HEK293 (cell line): Measurements from ENCODE around the gene TTLL12.
A peak's percentile ranks its signal among the peaks of the same experiment; 100 is the strongest.

Source experiments
- CTCF ChIA-PET: fragments of 350-600 bp; formaldehyde crosslinking; extraction: SDS; loops from one replicate; lab custom pipeline; 2021; ENCODE audit warnings: antibody characterized with exemption; lab: Yijun Ruan, JAX
- POLR2A ChIA-PET: fragments of 300-600 bp; formaldehyde crosslinking; extraction: SDS; loops from one replicate; lab custom pipeline; 2020; ENCODE audit warnings: antibody characterized with exemption, inconsistent platforms; lab: Yijun Ruan, JAX
- H3K27ac ChIP-seq: fragments of 200-500 bp; sonication (Bioruptor generic); 2 replicates; pipeline ENCODE4 v1.5.1; 2014; ENCODE audit warnings: low read depth, low read length, control low read depth, inconsistent platforms; ENCODE audit errors: extremely low read depth
- H3K36me3 ChIP-seq, 2 experiments: fragments of 200-500 bp in 1 of 2; sonication (Bioruptor generic) in 1 of 2; 1 replicate in 1 of 2; 2 replicates in 1 of 2; pipeline ENCODE4 v1.5.1; 2014 to 2017; ENCODE audit warnings: inconsistent platforms in 2 of 2, low read length in 2 of 2; ENCODE audit not compliant: control insufficient read depth in 2 of 2, insufficient read depth in 1 of 2
- H3K4me1 ChIP-seq: fragments of 200-500 bp; sonication (Bioruptor generic); 2 replicates; pipeline ENCODE4 v1.5.1; 2014; ENCODE audit warnings: mild to moderate bottlenecking, low read length, inconsistent platforms; ENCODE audit not compliant: control insufficient read depth, insufficient read depth
- H3K4me3 ChIP-seq: 2 replicates; pipeline ENCODE4 v1.5.1; 2011; ENCODE audit warnings: low read depth, mild to moderate bottlenecking, control low read depth, low read length, moderate library complexity
- H3K9me3 ChIP-seq: fragments of 200-500 bp; sonication (Bioruptor generic); 2 replicates; pipeline ENCODE4 v1.5.1; 2014; ENCODE audit warnings: low read depth, low read length, inconsistent platforms; ENCODE audit not compliant: control insufficient read depth, insufficient read depth
- HOXD13 ChIP-seq: sonication (generic); formaldehyde crosslinking; IDR thresholded peaks from 2 replicates; pipeline ENCODE4 v1.8.0; 2022; ENCODE audit warnings: missing genetic modification reagents, borderline replicate concordance
- KLF10 ChIP-seq: fragments of 450-650 bp; IDR thresholded peaks from 2 replicates; pipeline ENCODE4 v1.5.1; 2018; ENCODE audit warnings: missing biosample characterization, mild to moderate bottlenecking, missing genetic modification characterization
- KLF7 ChIP-seq: fragments of 450-650 bp; formaldehyde crosslinking; IDR thresholded peaks from 2 replicates; pipeline ENCODE4 v1.5.1; 2016; ENCODE audit warnings: missing biosample characterization, missing genetic modification characterization, borderline replicate concordance
- REPIN1 ChIP-seq: fragments of 450-650 bp; formaldehyde crosslinking; IDR thresholded peaks from 2 replicates; pipeline ENCODE4 v1.5.1; 2017; ENCODE audit warnings: missing biosample characterization, missing genetic modification characterization, low read depth
- SP2 ChIP-seq: fragments of 450-650 bp; formaldehyde crosslinking; IDR thresholded peaks from 2 replicates; pipeline ENCODE4 v1.5.1; 2016; ENCODE audit warnings: missing biosample characterization, missing genetic modification characterization
- TCF7L2 ChIP-seq: IDR thresholded peaks from 2 replicates; pipeline ENCODE4 v1.6.1; 2011; ENCODE audit warnings: low read depth, mild to moderate bottlenecking, inconsistent platforms, low read length, moderate library complexity, borderline replicate concordance
- WT1 ChIP-seq: fragments of 450-650 bp; formaldehyde crosslinking; IDR thresholded peaks from 2 replicates; pipeline ENCODE4 v1.5.1; 2016; ENCODE audit warnings: missing biosample characterization, missing genetic modification characterization
- YY1 ChIP-seq: fragments of 450-650 bp; formaldehyde crosslinking; IDR thresholded peaks from 2 replicates; pipeline ENCODE4 v1.5.1; 2018; ENCODE audit warnings: missing biosample characterization, missing genetic modification characterization
- ZEB2 ChIP-seq: fragments of 450-650 bp; formaldehyde crosslinking; IDR thresholded peaks from 2 replicates; pipeline ENCODE4 v1.5.1; 2016; ENCODE audit warnings: missing biosample characterization, missing genetic modification characterization
- ZIC2 ChIP-seq: fragments of 450-650 bp; formaldehyde crosslinking; IDR thresholded peaks from 2 replicates; pipeline ENCODE4 v1.5.1; 2016; ENCODE audit warnings: missing biosample characterization, missing genetic modification characterization
- ZNF10 ChIP-seq: fragments of 450-650 bp; formaldehyde crosslinking; IDR thresholded peaks from 2 replicates; pipeline ENCODE4 v1.5.1; 2017; ENCODE audit warnings: missing biosample characterization, missing genetic modification characterization
- ZNF121 ChIP-seq: fragments of 450-650 bp; formaldehyde crosslinking; IDR thresholded peaks from 2 replicates; pipeline ENCODE4 v1.5.1; 2016; ENCODE audit warnings: missing biosample characterization, missing genetic modification characterization
- ZNF223 ChIP-seq: fragments of 450-650 bp; formaldehyde crosslinking; IDR thresholded peaks from 2 replicates; pipeline ENCODE4 v1.5.1; 2016; ENCODE audit warnings: missing biosample characterization, missing genetic modification characterization
- ZNF394 ChIP-seq: fragments of 450-650 bp; formaldehyde crosslinking; IDR thresholded peaks from 2 replicates; pipeline ENCODE4 v1.5.1; 2016; ENCODE audit warnings: missing biosample characterization, missing genetic modification characterization, mild to moderate bottlenecking, moderate library complexity, borderline replicate concordance
- ZNF530 ChIP-seq: fragments of 450-650 bp; formaldehyde crosslinking; IDR thresholded peaks from 2 replicates; pipeline ENCODE4 v1.5.1; 2016; ENCODE audit warnings: low read depth, missing biosample characterization, missing genetic modification characterization
- ZNF555 ChIP-seq: fragments of 450-650 bp; formaldehyde crosslinking; conservative IDR thresholded peaks from 2 replicates; pipeline ENCODE4 v1.5.1; 2017; ENCODE audit warnings: missing biosample characterization, mild to moderate bottlenecking, missing genetic modification characterization, inconsistent platforms
- ZNF621 ChIP-seq: fragments of 450-650 bp; formaldehyde crosslinking; IDR thresholded peaks from 2 replicates; pipeline ENCODE4 v1.5.1; 2017; ENCODE audit warnings: missing biosample characterization, missing genetic modification characterization
- ZNF777 ChIP-seq: fragments of 450-650 bp; formaldehyde crosslinking; IDR thresholded peaks from 2 replicates; pipeline ENCODE4 v1.5.1; 2017; ENCODE audit warnings: missing biosample characterization, missing genetic modification characterization, borderline replicate concordance
- TF ChIP-seq, protein P1 (sequence below): fragments of 450-650 bp; formaldehyde crosslinking; IDR thresholded peaks from 2 replicates; pipeline ENCODE4 v1.5.1; 2016; ENCODE audit warnings: missing biosample characterization, missing genetic modification characterization
- TF ChIP-seq, protein P2 (sequence below): fragments of 450-650 bp; formaldehyde crosslinking; IDR thresholded peaks from 2 replicates; pipeline ENCODE4 v1.5.1; 2016; ENCODE audit warnings: missing biosample characterization, missing genetic modification characterization
- TF ChIP-seq, protein P3 (sequence below): fragments of 450-650 bp; formaldehyde crosslinking; IDR thresholded peaks from 2 replicates; pipeline ENCODE4 v1.5.1; 2017; ENCODE audit warnings: missing biosample characterization, missing genetic modification characterization
- TF ChIP-seq, protein P4 (sequence below): fragments of 450-650 bp; formaldehyde crosslinking; IDR thresholded peaks from 2 replicates; pipeline ENCODE4 v1.5.1; 2017; ENCODE audit warnings: missing biosample characterization, missing genetic modification characterization
- TF ChIP-seq, protein P5 (sequence below): fragments of 450-650 bp; formaldehyde crosslinking; IDR thresholded peaks from 2 replicates; pipeline ENCODE4 v1.5.1; 2016; ENCODE audit warnings: missing biosample characterization, missing genetic modification characterization
- TF ChIP-seq, protein P6 (sequence below): fragments of 450-650 bp; formaldehyde crosslinking; IDR thresholded peaks from 2 replicates; pipeline ENCODE4 v1.5.1; 2016; ENCODE audit warnings: missing biosample characterization, missing genetic modification characterization, low read depth

Gene TTLL12

DNA sequence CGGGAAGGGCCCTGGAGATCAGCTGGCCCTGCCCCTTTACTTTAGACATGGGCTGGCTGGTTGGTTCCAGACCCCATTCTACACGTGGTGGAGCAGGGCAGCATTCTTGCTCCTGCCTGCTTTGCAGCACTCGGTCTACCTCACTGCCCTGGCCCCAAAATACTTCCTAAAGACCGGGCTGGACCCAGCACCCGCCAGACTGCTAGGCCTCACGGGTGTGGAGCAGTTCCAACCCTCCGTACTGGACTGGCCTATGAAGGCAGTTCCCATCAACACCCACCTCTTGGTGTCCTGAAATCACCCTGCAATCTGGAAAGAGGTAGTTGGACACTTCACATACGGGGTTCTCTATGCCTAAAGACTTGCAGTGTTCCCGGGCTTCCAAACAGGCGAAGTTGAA, 50.1 kb downstream of the TTLL12 start:
- Histone ChIP-seq H3K4me3 (no peak overlapping the region), H3K9me3 (no peaks in the 10 kb centered on the region), H3K4me1 (no peaks in the 10 kb centered on the region), H3K27ac (peak overlapping the region; percentile 40; the same call in 1 of the 2 replicates), H3K36me3 (peaks cover 53 to 95% of the 10 kb centered on the region in 2 experiments)
- ChIA-PET CTCF (interaction anchor here (0.7 to 1.7 kb wide), 7 partner anchors 10 to 269 kb away, joined by 3 to 6 read pairs (median 3); no protein-coding TSS in a partner anchor), POLR2A (no interaction called here)
- TF ChIP-seq ZNF121 (no peak), ZNF555 (tag by site-specific recombination) (no peak), KLF10 (no peak), YY1 (no peak), ZNF530 (tag by site-specific recombination) (no peak), ZNF621 (tag by site-specific recombination) (no peak), ZNF394 (tag by site-specific recombination) (no peak)
- TF ChIP-seq, protein P1, sequence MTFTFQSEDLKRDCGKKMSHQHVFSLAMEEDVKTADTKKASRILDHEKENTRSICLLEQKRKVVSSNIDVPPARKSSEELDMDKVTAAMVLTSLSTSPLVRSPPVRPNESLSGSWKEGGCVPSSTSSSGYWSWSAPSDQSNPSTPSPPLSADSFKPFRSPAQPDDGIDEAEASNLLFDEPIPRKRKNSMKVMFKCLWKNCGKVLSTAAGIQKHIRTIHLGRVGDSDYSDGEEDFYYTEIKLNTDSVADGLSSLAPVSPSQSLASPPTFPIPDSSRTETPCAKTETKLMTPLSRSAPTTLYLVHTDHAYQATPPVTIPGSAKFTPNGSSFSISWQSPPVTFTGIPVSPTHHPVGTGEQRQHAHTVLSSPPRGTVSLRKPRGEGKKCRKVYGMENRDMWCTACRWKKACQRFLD, result no peak

DNA sequence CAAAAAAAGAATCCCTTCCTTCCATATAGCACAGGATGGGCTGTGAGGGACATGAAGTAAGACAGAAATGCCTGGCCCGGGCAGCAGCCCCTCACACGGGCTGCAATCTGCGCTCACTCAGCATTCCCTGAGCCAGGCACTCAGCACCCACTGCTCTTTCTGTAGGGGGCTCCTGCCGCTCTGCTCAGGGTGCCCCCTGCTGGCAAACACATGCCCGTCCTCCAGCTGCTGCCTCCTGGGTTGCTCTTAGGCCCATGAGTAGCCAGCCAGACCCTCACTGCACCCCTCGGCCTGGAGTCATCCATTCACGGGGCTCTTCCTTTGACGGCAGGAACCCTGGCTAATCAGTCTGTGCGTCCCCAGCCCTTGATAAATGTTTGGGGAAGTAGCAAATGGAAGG, 50.7 kb downstream of the TTLL12 start:
- Histone ChIP-seq H3K4me1 (no peaks in the 10 kb centered on the region), H3K4me3 (no peak overlapping the region), H3K27ac (no peak overlapping the region), H3K36me3 (peaks cover 53 to 99% of the 10 kb centered on the region in 2 experiments), H3K9me3 (no peaks in the 10 kb centered on the region)
- TF ChIP-seq KLF7 (no peak), ZIC2 (tag by site-specific recombination) (peak; percentile 48)
- TF ChIP-seq, protein P2, sequence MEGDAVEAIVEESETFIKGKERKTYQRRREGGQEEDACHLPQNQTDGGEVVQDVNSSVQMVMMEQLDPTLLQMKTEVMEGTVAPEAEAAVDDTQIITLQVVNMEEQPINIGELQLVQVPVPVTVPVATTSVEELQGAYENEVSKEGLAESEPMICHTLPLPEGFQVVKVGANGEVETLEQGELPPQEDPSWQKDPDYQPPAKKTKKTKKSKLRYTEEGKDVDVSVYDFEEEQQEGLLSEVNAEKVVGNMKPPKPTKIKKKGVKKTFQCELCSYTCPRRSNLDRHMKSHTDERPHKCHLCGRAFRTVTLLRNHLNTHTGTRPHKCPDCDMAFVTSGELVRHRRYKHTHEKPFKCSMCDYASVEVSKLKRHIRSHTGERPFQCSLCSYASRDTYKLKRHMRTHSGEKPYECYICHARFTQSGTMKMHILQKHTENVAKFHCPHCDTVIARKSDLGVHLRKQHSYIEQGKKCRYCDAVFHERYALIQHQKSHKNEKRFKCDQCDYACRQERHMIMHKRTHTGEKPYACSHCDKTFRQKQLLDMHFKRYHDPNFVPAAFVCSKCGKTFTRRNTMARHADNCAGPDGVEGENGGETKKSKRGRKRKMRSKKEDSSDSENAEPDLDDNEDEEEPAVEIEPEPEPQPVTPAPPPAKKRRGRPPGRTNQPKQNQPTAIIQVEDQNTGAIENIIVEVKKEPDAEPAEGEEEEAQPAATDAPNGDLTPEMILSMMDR (tag by site-specific recombination), result peak; percentile 60
- ChIA-PET CTCF (interaction anchor here (0.6 to 1.7 kb wide), 6 partner anchors 9 to 266 kb away, joined by 3 to 6 read pairs (median 4); no protein-coding TSS in a partner anchor), POLR2A (no interaction called here)

DNA sequence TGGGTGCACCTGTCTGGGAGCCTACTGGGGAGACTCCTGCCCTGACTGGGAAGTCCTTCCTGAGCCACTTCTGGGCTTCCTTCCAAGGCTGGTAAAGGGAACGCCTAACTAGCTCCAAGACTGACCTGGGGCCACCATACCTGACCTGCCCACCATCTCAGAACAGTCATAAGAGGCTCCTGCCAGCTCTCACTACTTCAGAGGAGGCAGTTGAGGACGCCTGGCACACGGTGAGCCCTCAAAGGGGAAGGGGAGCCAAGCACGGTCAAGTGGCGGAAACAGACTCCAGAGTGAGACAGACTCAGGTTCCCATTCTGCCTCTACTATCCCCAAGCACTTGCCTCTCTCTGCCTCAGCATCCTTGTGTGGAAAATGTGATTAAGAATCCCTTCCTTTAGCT, 51.4 kb downstream of the TTLL12 start:
- ChIA-PET POLR2A (no interaction called here), CTCF (interaction anchor here (0.6 to 1.4 kb wide), 2 partner anchors 9 to 37 kb away, joined by 4 to 6 read pairs; no protein-coding TSS in a partner anchor)
- H3K36me3 ChIP-seq, result peaks cover 51 to 97% of the 10 kb centered on the region in 2 experiments
- no peaks in the 10 kb centered on the region for H3K9me3 ChIP-seq
- H3K4me3 ChIP-seq, result no peak overlapping the region
- no peak overlapping the region for H3K27ac ChIP-seq
- H3K4me1 ChIP-seq, result no peaks in the 10 kb centered on the region
- TF ChIP-seq, protein P3, sequence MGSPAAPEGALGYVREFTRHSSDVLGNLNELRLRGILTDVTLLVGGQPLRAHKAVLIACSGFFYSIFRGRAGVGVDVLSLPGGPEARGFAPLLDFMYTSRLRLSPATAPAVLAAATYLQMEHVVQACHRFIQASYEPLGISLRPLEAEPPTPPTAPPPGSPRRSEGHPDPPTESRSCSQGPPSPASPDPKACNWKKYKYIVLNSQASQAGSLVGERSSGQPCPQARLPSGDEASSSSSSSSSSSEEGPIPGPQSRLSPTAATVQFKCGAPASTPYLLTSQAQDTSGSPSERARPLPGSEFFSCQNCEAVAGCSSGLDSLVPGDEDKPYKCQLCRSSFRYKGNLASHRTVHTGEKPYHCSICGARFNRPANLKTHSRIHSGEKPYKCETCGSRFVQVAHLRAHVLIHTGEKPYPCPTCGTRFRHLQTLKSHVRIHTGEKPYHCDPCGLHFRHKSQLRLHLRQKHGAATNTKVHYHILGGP, result no peak
- TF ChIP-seq SP2 (tag by site-specific recombination) (no peak), ZNF10 (tag by site-specific recombination) (no peak), ZNF777 (tag by site-specific recombination) (no peak), REPIN1 (tag by site-specific recombination) (no peak), ZNF223 (tag by site-specific recombination) (no peak), WT1 (tag by site-specific recombination) (no peak), TCF7L2 (no peak), ZEB2 (no peak), HOXD13 (no peak)
- TF ChIP-seq, protein P4, sequence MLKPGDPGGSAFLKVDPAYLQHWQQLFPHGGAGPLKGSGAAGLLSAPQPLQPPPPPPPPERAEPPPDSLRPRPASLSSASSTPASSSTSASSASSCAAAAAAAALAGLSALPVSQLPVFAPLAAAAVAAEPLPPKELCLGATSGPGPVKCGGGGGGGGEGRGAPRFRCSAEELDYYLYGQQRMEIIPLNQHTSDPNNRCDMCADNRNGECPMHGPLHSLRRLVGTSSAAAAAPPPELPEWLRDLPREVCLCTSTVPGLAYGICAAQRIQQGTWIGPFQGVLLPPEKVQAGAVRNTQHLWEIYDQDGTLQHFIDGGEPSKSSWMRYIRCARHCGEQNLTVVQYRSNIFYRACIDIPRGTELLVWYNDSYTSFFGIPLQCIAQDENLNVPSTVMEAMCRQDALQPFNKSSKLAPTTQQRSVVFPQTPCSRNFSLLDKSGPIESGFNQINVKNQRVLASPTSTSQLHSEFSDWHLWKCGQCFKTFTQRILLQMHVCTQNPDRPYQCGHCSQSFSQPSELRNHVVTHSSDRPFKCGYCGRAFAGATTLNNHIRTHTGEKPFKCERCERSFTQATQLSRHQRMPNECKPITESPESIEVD (tag by site-specific recombination), result no peak
- TF ChIP-seq, protein P5, sequence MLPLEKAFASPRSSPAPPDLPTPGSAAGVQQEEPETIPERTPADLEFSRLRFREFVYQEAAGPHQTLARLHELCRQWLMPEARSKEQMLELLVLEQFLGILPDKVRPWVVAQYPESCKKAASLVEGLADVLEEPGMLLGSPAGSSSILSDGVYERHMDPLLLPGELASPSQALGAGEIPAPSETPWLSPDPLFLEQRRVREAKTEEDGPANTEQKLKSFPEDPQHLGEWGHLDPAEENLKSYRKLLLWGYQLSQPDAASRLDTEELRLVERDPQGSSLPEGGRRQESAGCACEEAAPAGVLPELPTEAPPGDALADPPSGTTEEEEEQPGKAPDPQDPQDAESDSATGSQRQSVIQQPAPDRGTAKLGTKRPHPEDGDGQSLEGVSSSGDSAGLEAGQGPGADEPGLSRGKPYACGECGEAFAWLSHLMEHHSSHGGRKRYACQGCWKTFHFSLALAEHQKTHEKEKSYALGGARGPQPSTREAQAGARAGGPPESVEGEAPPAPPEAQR (tag by site-specific recombination), result no peak
- TF ChIP-seq, protein P6, sequence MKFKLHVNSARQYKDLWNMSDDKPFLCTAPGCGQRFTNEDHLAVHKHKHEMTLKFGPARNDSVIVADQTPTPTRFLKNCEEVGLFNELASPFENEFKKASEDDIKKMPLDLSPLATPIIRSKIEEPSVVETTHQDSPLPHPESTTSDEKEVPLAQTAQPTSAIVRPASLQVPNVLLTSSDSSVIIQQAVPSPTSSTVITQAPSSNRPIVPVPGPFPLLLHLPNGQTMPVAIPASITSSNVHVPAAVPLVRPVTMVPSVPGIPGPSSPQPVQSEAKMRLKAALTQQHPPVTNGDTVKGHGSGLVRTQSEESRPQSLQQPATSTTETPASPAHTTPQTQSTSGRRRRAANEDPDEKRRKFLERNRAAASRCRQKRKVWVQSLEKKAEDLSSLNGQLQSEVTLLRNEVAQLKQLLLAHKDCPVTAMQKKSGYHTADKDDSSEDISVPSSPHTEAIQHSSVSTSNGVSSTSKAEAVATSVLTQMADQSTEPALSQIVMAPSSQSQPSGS (tag by site-specific recombination), result no peak
